ENCODE results near the gene NOTO. TPM values are rescaled to one million over a fixed set of nuclear protein-coding genes. Genes with fewer than 3 reads are reported as not detected.
A peak's percentile ranks its signal among the peaks of the same experiment; 100 is the strongest.

NOTO gene
- total and polyA plus RNA-seq, 2 of the 8 experiments (the other 6 are each of a cell fraction or from before 2014, with no cell fraction given) = 0.33 to 0.54 TPM

DNA sequence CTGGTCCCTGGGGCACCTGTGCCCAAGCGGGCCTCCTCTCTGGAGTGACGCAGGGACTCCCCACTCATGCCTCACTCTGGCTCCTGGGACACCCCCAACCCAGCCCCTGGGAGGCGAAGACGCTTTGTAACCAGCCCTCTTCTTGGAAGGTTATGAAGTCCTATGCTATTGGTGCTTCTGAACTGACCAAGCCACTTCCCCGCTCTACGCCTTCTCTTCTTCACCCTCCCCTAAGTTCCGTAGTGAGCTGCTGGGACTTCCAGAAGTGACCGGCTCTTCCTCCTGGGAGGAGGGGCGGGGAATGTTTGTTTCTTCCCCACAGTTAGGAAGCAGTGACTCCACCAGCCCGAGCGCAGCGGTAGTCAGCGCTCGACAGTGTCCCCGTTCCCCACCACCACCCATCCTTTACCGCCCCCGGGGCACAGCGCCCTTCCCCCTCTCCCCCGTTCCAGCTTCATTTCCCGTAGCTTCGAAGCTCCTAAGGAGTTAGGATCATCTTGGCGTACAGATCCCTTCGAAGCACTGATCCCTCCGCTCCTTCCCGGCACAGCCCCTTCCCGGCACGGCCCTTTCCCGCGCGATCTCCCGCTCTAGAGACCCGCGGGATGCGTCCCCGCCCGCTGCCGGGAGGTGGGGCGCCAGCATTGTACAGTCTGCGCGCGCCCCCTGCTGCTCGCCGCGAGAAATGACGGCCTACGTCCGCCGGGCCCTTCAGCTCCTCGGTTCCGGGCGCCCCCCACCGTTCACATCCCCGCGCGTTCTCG lies 25.3 kb upstream of the NOTO start:
- Histone ChIP-seq H3K4me1 (replicated peaks in 1 of 4; ENCODE audit: control insufficient read depth in 3 of 4, insufficient read depth in 4 of 4, low read length in 3 of 4) (peaks cover 2 to 23% (median 11%) of the 10 kb centered on the region in 4 experiments; a peak in 6 of 7 replicates), H3K9ac (replicated peaks in 1 of 4; ENCODE audit: extremely low read depth in 1 of 4, low read depth in 3 of 4, low read length in 3 of 4) (no peak overlapping the region), H2AFZ (ENCODE audit: low read length) (no peak overlapping the region), H4K91ac (replicated peaks; ENCODE audit: insufficient read length, low read length) (no peak overlapping the region), H3K27ac (ENCODE audit: low read depth, low read length) (no peak overlapping the region), H2BK12ac (ENCODE audit: low read depth, low read length) (no peak overlapping the region; the same call in 1 of the 2 replicates), H3K4me2 (ENCODE audit: insufficient read depth in 1 of 2, low read depth in 2 of 2, low read length in 2 of 2) (peak overlapping the region; percentile 7 to 84), H3K27me3 (replicated peaks in 1 of 4; ENCODE audit: control insufficient read depth in 3 of 4, extremely low read depth in 1 of 4, insufficient read depth in 3 of 4, low read length in 3 of 4) (peaks cover 22 to 59% (median 45%) of the 10 kb centered on the region in 4 experiments), H3K4ac (replicated peaks; ENCODE audit: insufficient read length, low read depth, low read length) (peak overlapping the region; percentile 49), H2BK15ac (ENCODE audit: low read length) (no peak overlapping the region), H3K56ac (replicated peaks; ENCODE audit: insufficient read length, low read depth, low read length) (no peak overlapping the region), H3K9me3 (ENCODE audit: insufficient read depth in 2 of 2, low read depth in 1 of 2, low read length in 1 of 2) (no peaks in the 10 kb centered on the region), H3K79me1 (ENCODE audit: low read depth, low read length) (no peaks in the 10 kb centered on the region), H4K5ac (ENCODE audit: insufficient read length, low read depth, low read length) (no peak overlapping the region), H3K18ac (ENCODE audit: extremely low read depth, low read length) (peak overlapping the region; percentile 60), H2BK20ac (ENCODE audit: low read length) (peak overlapping the region; percentile 21; the same call in 1 of the 2 replicates), H3K4me3 (ENCODE audit: extremely low read depth in 1 of 4, insufficient read depth in 2 of 4, low read depth in 3 of 4, low read length in 4 of 4) (peak overlapping the region; percentile 24 to 64 (median 54); a peak in 7 of 8 replicates), H2AK5ac (ENCODE audit: low read depth, low read length) (no peak overlapping the region), H3K23me2 (ENCODE audit: low read depth, low read length) (peaks cover 23% of the 10 kb centered on the region; the same call in 1 of the 2 replicates), H2BK5ac (ENCODE audit: low read depth, low read length) (no peak overlapping the region), H3K14ac (ENCODE audit: insufficient read length) (no peak overlapping the region), H3K23ac (ENCODE audit: insufficient read length) (no peak overlapping the region), H4K20me1 (replicated peaks in 1 of 2; ENCODE audit: control insufficient read depth in 1 of 2, insufficient read depth in 2 of 2, low read length in 2 of 2) (peaks cover 4 to 6% of the 10 kb centered on the region in 2 experiments), H2BK120ac (replicated peaks; ENCODE audit: low read depth, low read length) (no peak overlapping the region), H3K36me3 (ENCODE audit: control insufficient read depth in 2 of 4, insufficient read depth in 4 of 4, low read length in 3 of 4) (no peaks in the 10 kb centered on the region), H3K79me2 (ENCODE audit: control insufficient read depth in 1 of 2, insufficient read depth in 2 of 2, low read length in 2 of 2) (no peaks in the 10 kb centered on the region), H4K8ac (ENCODE audit: extremely low read depth, insufficient read depth, low read length) (no peak overlapping the region)
- 4% methylated on average over 43 of the region's 56 CpGs; no CpG with 5 or more reads in 1 of the 2 experiments for WGBS, 2 experiments (ENCODE audit: extremely low coverage in 1 of 2, insufficient coverage in 1 of 2, insufficient read length in 1 of 2, insufficient replicate concordance in 2 of 2, low coverage in 1 of 2, low lambda C conversion rate in 2 of 2, missing lambda C conversion rate in 1 of 2)
- ChIA-PET POLR2A (ENCODE audit: partially characterized antibody) (interaction anchor here (0.6 to 2.5 kb wide), 8 partner anchors 19 to 106 kb away, joined by 3 to 16 read pairs (median 5); partner anchors contain the start of genes SFXN5 and SMYD5), CTCF (ENCODE audit: partially characterized antibody) (interaction anchor here (0.6 to 6.5 kb wide), 88 partner anchors 11 to 1393 kb away, joined by 3 to 92 read pairs (median 5); partner anchors contain the start of genes EMX1, NOTO, PRADC1 and RAB11FIP5)
- no peak for FAIRE-seq
- peak; percentile 43 to 97 for DNase-seq (ENCODE audit: low read depth in 1 of 2, low spot score in 2 of 2)
- TF ChIP-seq CREB1 (IDR thresholded peaks at IDR 0.05) (peak; percentile 71; the same call in 1 of the 2 replicates), CTCF (IDR thresholded peaks at IDR 0.05; ENCODE audit: control extremely low read depth in 1 of 3, insufficient read depth in 1 of 3, low read depth in 1 of 3, low read length in 3 of 3) (peak; percentile 87 to 99 (median 96)), CHD2 (IDR thresholded peaks at IDR 0.05; ENCODE audit: low read length) (peak; percentile 84), JUN (IDR thresholded peaks at IDR 0.05; ENCODE audit: low read depth, low read length) (no peak), TBP (IDR thresholded peaks at IDR 0.05; ENCODE audit: low read depth, low read length) (peak; percentile 6; the same call in 1 of the 2 replicates), ASH2L (IDR thresholded peaks at IDR 0.05; ENCODE audit: low read length) (peak; percentile 82), SUZ12 (IDR thresholded peaks at IDR 0.05; ENCODE audit: low read length) (peak; percentile 20), JUND (IDR thresholded peaks at IDR 0.05; ENCODE audit: low read length) (0 out of 2 replicates have a peak, but pooled peaks have one; percentile 22), NRF1 (IDR thresholded peaks at IDR 0.05; ENCODE audit: low read depth, low read length) (no peak)

All from H1 (cell line).